Measurements from ENCODE around the gene RNF4.

RNF4 gene

DNA sequence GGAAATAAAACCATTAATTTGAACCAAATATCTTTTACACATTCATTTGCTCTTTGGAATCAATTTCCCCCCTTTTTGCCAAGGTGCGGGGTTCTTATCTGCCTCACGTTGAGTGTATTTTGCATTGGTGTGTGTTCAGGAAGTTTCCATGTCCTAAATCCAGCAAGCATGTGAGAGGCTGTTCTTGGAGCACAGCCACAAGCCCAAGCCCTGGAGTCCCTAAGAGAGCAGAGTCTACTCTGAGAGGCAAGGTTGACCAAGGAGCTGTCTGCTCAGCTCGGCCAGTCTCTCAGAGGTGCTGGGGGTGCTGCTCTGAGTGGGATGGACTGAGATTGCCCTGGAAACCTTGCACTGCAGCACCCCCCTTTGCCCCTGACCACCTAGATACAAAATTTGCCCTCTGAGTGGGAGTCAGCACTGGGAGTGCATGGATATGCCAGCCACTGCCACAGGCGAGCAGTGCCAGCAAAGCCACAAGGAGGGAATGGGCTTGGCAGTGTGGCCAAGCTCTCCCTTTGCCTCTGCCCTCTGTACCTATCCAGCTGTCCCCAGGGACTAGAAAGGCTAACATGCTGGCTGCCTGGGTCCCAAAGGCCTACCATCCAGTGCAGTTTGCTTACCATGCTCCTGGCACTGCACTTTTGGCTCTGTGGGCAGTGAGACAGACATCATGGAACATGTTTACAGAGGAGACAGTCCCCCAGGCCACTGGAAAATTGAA lies 47.1 kb downstream of the RNF4 start:
- no peak for DNase-seq
- Mint-ChIP-seq H3K4me1 (no peaks in the 10 kb centered on the region), H3K27ac (peak overlapping the region; percentile 55), H3K27me3 (ENCODE audit: low read depth, poor library complexity) (no peaks in the 10 kb centered on the region), H3K36me3 (ENCODE audit: low read depth) (peaks cover 59% of the 10 kb centered on the region), H3K9me3 (no peaks in the 10 kb centered on the region), H3K4me3 (no peak overlapping the region)
- TF ChIP-seq CTCF (IDR thresholded peaks at IDR 0.05): no peak

GRCh38 chr4:2516635-2517034 lies 47.7 kb downstream of the RNF4 start:
- Mint-ChIP-seq H3K4me1 (no peaks in the 10 kb centered on the region), H3K27ac (peak overlapping the region; percentile 83), H3K4me3 (no peak overlapping the region), H3K27me3 (ENCODE audit: low read depth, poor library complexity) (no peaks in the 10 kb centered on the region), H3K36me3 (ENCODE audit: low read depth) (peaks cover 62% of the 10 kb centered on the region), H3K9me3 (no peaks in the 10 kb centered on the region)
- TF ChIP-seq CTCF (IDR thresholded peaks at IDR 0.05): no peak
- no peak for DNase-seq

- TF ChIP-seq CTCF (IDR thresholded peaks at IDR 0.05): no peak
- DNase-seq: no peak
- Mint-ChIP-seq H3K9me3 (peaks cover 9% of the 10 kb centered on the region), H3K4me1 (no peaks in the 10 kb centered on the region), H3K27me3 (ENCODE audit: low read depth, poor library complexity) (peaks cover 13% of the 10 kb centered on the region), H3K4me3 (no peak overlapping the region), H3K36me3 (ENCODE audit: low read depth) (no peaks in the 10 kb centered on the region), H3K27ac (no peak overlapping the region)
Measured at GRCh38 chr4:2526559-2526958, 57.7 kb downstream of the RNF4 start.

DNA sequence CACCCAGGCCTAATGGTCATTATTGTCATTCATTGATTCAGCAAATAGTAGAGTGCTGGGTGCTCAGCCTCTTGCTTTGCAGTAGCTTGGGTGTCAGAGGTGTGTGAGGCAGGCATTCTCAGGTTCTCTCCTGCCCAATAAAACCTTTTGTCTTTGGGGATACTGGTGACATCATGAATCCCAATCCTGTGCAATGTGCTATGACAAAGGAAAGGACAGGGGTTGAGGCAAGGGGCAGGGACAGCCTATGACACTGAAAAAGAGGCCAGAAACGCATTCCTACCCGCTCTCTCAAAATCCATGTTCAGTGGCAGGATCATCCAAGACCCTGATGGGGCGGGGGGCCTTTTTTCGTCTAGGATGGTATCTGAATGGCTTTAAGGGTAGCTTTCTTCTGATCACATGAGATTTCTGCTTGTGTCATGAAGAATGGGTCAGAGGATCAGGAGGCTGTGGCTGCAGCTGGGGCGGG lies 66.0 kb downstream of the RNF4 start:
- no peaks in the 10 kb centered on the region for H3K9me3 Mint-ChIP-seq

GRCh38 chr4:2535376-2536192 lies 66.7 kb downstream of the RNF4 start:
- peak; percentile 73 for DNase-seq
- Mint-ChIP-seq H3K4me3 (peak overlapping the region; percentile 94), H3K27ac (peak overlapping the region; percentile 100), H3K27me3 (ENCODE audit: low read depth, poor library complexity) (no peaks in the 10 kb centered on the region), H3K36me3 (ENCODE audit: low read depth) (peaks cover 10% of the 10 kb centered on the region), H3K4me1 (peaks cover 20% of the 10 kb centered on the region), H3K9me3 (no peaks in the 10 kb centered on the region)
- no peak for TF ChIP-seq CTCF (IDR thresholded peaks at IDR 0.05)

More for the DNA sequence above, 66.0 kb downstream of the RNF4 start:
- Mint-ChIP-seq H3K27me3 (ENCODE audit: low read depth, poor library complexity) (no peaks in the 10 kb centered on the region), H3K27ac (peak overlapping the region; percentile 100), H3K36me3 (ENCODE audit: low read depth) (peaks cover 7% of the 10 kb centered on the region), H3K4me3 (peak overlapping the region; percentile 94), H3K4me1 (peaks cover 20% of the 10 kb centered on the region)
- TF ChIP-seq CTCF (IDR thresholded peaks at IDR 0.05): no peak
- DNase-seq: no peak
